GM18951 (cell line): ENCODE data around the gene DDX51.

Experiments
- POLR2A ChIP-seq: IDR thresholded peaks from 4 replicates; pipeline ENCODE4 v1.6.1; 2011; ENCODE audit warnings: mild to moderate bottlenecking; ENCODE audit not compliant: insufficient read length, insufficient read depth; ENCODE audit errors: extremely low read depth
- in situ Hi-C: fragments of 300-500 bp; cut with MboI; formaldehyde crosslinking; loops from one replicate; pipeline ENCODE4 v1.12.0; 2022; ENCODE audit warnings: low sequenced_read_pairs, mixed read lengths, inconsistent platforms; ENCODE audit not compliant: unreplicated experiment

DDX51 gene

DNA sequence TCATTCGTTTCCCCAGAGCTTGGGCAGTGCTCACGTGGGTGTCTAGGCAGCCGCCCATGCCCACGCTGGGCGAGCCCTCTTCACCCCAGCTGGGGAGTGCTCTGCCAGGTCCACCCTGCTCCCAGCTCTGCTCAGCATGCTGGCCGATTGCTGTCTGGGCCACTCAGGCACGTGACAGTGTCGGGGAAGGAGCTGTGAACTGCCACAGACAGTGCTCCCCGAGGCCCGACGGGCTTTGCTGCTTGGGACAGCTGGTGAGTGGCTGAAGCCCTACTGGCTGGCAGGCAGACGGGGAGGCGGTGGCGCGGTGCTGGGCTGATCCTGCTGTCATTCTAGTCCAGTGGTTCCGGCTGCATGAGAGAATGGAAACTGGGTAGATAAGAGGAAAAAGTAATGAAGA is 15.9 kb upstream of the DDX51 start:
- no peak for TF ChIP-seq POLR2A
- in situ Hi-C loops, result no loop called here

DNA sequence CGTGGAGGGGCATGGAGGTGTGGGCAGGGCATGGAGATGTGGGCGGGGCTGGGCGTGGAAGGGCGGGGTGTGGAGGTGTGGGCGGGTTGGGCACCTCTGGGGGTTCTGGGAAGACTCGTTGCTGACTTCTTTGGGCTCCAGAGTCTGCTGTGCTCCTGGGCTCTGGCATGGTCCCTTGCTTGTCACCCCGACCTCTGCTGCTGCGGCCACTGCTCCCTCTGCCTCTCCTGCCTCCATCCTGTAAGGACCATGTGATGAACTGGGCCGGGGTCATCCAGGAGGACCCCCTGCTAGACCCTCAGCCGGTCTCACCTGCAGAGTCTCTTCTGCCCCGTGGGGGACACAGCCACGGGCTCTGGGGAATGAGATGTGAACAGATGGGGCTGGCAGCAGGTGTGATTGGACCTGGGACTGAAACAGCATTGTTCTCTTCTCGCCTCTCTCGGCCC is 15.5 kb upstream of the DDX51 start:
- TF ChIP-seq POLR2A, result no peak
- in situ Hi-C loops, result no loop called here

DNA sequence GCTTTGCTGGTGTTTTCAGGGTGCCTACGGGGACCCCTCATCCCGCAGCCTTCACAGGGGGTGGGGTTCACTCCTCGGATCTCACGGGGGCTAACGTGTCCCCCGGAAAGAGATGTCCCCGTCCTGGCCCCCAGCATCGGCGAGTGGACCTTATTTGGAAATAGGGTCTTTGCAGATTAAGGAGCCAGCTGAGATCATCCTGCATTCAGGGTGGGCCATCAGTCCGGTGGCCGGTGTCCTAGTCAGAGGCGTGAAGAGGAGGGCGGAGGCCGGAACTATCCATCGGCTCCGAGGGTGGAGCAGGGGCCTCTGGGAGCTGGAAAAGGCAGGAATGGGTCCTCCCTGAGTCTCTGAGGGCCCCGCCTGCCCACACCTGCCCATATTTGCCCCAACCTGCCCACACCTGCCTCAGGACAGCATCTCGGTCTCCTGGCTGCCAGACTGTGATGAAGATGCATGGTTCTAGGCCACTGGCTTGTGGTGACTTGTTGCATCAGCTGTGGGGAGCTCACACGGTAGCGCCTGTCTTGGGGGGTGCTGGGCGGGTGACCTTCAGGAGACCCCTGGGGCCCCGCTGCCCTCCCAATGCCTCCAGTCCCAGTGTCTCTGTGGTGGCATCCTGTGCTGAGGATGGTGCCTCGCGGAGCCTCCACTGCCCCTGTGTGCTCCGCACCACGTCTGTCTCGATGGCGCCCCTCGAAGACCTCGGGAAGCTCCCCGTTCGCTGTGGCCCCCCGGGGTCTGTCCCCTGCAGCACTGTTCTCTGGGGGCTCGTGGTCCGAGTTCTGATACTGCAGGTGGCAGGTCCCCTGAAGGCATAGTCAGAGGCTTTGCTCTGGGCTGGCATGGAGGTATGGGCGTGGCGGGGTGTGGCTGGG is 14.8 kb upstream of the DDX51 start:
- no peak for TF ChIP-seq POLR2A
- in situ Hi-C loops, result no loop called here

DNA sequence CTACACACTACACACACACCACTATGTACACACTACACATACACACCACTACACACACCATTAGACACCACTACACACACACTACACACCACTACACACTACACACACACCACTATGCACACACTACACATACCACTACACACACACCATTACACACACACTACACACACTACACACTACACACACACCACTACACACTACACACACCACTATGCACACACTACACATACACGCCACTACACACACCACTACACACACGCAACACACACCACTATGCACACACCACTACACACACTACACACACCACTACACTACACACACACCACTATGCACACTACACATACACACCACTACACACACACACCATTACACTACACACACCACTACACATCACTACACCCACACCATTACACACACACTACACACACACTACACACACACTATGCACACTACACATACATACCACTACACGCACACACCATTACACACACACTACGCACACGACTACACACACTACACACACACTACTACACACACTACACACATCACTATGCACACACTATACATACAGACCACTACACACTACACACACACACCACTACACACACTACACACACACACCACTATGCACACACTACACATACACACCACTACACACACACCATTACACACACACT is 13.8 kb upstream of the DDX51 start:
- TF ChIP-seq POLR2A, result no peak
- in situ Hi-C loops, result no loop called here

DNA sequence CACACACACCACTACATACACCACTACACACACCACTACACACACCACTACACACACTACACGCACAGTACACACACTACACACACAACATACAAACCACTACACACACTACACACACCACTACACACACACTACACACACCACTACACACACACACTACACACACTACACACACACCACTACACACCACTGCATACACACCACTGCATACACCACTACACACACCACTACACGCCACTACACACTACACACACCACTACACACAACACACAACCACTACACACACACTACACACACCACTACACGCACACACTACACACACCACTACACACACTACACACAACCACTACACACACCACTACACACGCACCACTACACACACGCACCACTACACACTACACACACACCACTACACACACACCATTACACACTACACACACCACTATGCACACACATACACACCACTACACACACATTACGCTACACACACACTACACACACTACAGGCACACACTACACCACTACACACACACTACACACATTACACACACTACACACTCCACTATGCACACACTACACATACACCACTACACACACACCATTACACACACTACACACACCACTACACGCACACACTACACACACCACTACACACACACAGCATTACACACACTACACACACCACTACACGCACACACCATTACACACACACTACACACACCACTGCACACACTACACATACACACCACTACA is 12.6 kb upstream of the DDX51 start:
- in situ Hi-C loops, result no loop called here

DNA sequence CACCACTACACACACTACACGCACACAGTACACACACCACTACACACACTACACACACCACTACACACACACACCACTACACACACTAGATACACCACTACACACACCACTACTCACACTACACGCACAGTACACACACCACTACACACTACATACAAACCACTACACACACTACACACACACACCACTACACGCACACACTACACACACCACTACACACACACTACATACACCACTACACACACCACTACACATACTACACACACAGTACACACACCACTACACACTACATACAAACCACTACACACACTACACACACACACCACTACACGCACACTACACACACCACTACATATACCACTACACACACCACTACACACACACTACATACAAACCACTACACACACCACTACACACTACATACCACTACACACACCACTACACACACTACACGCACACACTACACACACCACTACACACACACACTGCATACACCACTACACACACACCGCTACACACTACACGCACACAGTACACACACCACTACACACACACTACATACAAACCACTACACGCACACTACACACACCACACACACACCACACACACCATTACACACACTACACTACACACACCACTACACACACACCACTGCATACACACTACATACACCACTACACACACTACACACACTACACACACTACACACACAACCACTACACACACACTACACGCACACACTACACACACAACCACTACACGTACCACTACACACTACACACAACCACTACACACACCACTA is 11.9 kb upstream of the DDX51 start:
- in situ Hi-C loops, result no loop called here
- no peak for TF ChIP-seq POLR2A

More for the DNA sequence above, 12.6 kb upstream of the DDX51 start:
- no peak for TF ChIP-seq POLR2A

DNA sequence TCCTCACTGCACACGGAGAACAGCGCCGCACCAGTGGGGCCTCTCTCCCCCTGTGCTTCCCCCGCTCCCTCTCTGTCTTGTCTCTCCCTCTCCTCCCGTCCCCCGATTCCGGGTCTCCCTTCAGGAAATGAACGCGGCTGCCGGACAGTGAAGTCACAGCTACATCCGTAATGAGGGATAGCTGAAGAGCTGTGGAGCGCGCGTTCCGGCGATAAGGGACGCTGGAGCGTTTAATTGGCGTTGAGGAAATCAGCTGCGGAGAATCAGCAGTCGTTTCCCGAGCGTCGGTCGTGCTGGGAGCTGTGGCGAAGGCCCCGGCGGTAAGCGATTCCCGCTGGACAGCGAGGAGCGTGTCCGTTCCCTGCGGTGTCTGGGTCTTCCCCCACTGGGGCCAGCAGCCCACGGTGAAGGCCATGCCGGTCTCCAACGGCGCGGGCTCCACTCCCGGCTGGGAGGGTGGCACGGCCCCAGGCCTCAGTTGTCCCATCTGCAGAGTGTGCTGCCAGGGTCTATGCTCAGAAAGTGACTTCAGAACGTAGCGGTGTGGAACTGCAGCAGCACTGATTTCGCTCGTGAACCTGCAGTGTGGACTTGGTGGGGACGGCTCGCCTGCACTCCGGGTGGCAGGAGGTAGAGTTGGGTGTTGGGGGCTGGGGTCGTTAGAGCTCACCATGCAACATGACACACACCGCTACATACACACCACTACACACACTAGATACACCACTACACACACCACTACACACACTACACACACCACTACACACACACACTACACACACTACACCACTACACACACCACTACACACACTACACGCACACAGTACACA is 11.0 kb upstream of the DDX51 start:
- in situ Hi-C loops, result no loop called here
- TF ChIP-seq POLR2A, result no peak

DNA sequence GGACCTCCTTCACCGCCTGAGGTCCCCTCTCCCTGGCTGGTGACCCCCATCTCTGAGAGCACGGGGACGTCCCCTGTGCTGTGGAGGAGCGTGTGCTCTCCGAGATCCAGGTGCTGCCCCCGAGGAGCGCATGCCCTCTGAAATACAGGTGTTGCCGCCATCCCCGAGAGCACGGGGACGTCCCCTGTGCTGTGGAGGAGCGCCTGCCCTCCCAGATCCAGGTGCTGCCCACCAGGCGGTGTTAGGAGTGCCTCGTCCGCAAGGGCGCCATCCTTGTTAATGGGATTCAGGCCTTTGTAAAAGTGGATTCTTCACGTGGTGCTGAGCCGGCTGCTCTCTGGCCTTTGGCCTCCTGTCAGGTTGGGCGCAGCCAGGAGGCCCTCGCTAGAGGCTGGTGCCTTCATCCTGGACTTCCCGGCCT is 10.2 kb upstream of the DDX51 start:
- in situ Hi-C loops, result no loop called here
- TF ChIP-seq POLR2A, result no peak

DNA sequence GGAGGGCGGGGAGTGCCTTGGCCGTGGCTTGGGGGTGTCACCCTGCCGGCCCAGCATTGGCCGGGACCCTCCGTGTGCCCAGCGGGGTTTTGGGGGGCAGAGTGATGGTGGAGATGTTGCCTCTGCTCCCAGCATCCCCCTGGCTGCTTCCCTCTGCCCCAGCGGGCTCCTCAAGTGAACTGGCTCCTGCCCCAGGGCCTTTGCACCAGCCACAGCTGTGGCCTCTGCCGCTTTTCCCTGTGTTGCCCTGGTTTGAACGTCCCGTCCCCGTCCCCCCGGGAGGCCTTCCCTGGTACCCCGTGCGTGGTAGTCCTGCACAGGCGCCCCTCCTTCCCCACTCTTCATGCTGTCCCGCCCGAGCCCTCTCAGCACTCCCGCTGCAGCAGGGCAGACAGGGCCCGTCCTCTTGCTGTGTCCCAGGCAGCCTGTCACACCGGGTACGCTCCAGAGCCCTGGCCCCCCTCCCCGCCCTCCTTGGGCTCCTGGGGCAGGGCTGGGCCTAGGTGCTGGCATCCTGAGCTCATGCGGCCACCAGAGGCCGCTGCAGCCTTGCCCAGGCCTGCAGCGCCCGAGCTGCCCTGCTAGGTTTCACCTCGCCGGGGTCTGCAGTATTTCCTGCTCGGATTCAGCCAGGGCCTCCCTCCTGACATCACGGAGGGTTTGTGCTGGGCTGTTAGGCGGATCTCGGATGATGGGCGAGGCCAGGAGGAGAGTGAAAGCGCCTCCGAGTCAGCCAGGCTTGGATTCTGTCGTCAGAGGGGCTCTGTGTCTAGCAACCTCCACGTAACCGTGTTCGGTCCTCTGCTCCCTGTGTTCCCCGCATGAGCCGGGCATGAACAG is 9.6 kb upstream of the DDX51 start:
- no peak for TF ChIP-seq POLR2A
- in situ Hi-C loops, result no loop called here

DNA sequence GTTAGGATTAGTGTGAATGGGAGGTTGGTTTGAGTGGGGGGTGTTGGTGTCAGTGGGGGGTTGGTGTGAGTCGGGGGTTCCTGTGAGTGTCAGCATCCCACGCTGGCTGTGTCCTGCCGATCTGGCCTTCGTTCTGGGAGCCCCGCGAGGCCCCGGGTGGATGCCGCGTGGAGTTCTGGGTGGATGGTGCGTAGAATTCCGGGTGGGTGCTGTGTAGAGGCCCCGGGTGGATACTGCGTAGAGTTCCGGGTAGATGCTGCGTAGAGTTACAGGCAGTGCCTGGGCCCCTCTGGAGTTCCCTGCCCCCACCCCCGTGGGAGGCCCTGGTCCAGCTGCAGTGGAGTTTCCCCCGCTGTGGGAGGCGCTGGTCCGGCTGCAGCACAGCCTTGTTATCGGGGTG is 8.8 kb upstream of the DDX51 start:
- TF ChIP-seq POLR2A, result no peak
- in situ Hi-C loops, result no loop called here

DNA sequence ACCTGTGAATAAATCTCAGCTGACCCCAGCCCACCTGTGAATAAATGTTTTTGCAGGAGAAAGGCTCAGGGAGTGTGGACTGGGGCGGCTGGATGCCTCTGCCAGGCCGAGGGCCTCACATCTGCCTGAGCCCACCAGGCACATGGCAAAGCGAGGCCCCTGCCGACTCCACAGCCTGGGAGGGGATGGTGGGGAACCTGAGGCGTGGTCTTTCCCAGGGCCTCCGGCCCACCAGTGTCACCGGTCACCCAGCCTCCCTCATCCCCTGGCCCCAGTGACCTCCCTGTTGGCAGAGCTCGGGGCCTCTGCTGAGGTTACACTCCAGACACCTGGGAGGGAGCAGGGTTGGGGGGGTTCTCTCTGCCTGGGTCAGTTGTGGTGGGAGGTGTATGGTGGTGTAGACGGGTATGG is 8.3 kb upstream of the DDX51 start:
- no peak for TF ChIP-seq POLR2A
- in situ Hi-C loops, result no loop called here
